ENCODE data around the gene SENP1. TPM values are rescaled to one million over a fixed set of nuclear protein-coding genes. Genes with fewer than 3 reads are reported as not detected.

Gene SENP1
- polyA plus RNA-seq, 1 donor from 2014 or later: 14.0 TPM

GRCh38 chr12:48023386-48023785 is 82.5 kb downstream of the SENP1 start:
- Histone ChIP-seq H3K36me3 (ENCODE audit: insufficient read depth, low read length) (no peaks in the 10 kb centered on the region), H2AFZ (ENCODE audit: low read depth, low read length) (no peak overlapping the region), H3K4me3 (ENCODE audit: low read length) (no peak overlapping the region), H3K4me2 (ENCODE audit: low read length) (no peak overlapping the region), H3K9ac (ENCODE audit: low read length) (no peak overlapping the region), H4K20me1 (ENCODE audit: insufficient read depth) (no peaks in the 10 kb centered on the region), H3F3A (ENCODE audit: insufficient read depth, low read length, poor library complexity, severe bottlenecking) (no peaks in the 10 kb centered on the region), H3K9me2 (ENCODE audit: insufficient read depth, low read length) (no peaks in the 10 kb centered on the region), H3K27me3 (ENCODE audit: insufficient read depth, low read depth, low read length) (no peaks in the 10 kb centered on the region), H3K79me2 (replicated peaks; ENCODE audit: insufficient read depth, low read length) (no peaks in the 10 kb centered on the region), H3K9me3 (ENCODE audit: low read length) (no peaks in the 10 kb centered on the region), H3K27ac (ENCODE audit: low read length) (no peak overlapping the region)
- TF ChIP-seq RAD21 (conservative IDR thresholded peaks at IDR 0.05) (no peak), EP300 (conservative IDR thresholded peaks at IDR 0.05; ENCODE audit: poor library complexity, severe bottlenecking) (no peak), POLR2AphosphoS5 (IDR thresholded peaks at IDR 0.05) (no peak), TAF1 (IDR thresholded peaks at IDR 0.05; ENCODE audit: low read depth) (no peak), MXI1 (conservative IDR thresholded peaks at IDR 0.05; ENCODE audit: poor library complexity, severe bottlenecking) (no peak), EZH2 (IDR thresholded peaks at IDR 0.05; ENCODE audit: borderline replicate concordance, insufficient read depth, low read length, poor library complexity, severe bottlenecking) (no peak), SMC3 (conservative IDR thresholded peaks at IDR 0.05; ENCODE audit: poor library complexity) (no peak)
- TF ChIP-seq, protein P1, sequence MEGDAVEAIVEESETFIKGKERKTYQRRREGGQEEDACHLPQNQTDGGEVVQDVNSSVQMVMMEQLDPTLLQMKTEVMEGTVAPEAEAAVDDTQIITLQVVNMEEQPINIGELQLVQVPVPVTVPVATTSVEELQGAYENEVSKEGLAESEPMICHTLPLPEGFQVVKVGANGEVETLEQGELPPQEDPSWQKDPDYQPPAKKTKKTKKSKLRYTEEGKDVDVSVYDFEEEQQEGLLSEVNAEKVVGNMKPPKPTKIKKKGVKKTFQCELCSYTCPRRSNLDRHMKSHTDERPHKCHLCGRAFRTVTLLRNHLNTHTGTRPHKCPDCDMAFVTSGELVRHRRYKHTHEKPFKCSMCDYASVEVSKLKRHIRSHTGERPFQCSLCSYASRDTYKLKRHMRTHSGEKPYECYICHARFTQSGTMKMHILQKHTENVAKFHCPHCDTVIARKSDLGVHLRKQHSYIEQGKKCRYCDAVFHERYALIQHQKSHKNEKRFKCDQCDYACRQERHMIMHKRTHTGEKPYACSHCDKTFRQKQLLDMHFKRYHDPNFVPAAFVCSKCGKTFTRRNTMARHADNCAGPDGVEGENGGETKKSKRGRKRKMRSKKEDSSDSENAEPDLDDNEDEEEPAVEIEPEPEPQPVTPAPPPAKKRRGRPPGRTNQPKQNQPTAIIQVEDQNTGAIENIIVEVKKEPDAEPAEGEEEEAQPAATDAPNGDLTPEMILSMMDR (IDR thresholded peaks at IDR 0.05; ENCODE audit: poor library complexity, severe bottlenecking): no peak
- TF ChIP-seq, protein P2, sequence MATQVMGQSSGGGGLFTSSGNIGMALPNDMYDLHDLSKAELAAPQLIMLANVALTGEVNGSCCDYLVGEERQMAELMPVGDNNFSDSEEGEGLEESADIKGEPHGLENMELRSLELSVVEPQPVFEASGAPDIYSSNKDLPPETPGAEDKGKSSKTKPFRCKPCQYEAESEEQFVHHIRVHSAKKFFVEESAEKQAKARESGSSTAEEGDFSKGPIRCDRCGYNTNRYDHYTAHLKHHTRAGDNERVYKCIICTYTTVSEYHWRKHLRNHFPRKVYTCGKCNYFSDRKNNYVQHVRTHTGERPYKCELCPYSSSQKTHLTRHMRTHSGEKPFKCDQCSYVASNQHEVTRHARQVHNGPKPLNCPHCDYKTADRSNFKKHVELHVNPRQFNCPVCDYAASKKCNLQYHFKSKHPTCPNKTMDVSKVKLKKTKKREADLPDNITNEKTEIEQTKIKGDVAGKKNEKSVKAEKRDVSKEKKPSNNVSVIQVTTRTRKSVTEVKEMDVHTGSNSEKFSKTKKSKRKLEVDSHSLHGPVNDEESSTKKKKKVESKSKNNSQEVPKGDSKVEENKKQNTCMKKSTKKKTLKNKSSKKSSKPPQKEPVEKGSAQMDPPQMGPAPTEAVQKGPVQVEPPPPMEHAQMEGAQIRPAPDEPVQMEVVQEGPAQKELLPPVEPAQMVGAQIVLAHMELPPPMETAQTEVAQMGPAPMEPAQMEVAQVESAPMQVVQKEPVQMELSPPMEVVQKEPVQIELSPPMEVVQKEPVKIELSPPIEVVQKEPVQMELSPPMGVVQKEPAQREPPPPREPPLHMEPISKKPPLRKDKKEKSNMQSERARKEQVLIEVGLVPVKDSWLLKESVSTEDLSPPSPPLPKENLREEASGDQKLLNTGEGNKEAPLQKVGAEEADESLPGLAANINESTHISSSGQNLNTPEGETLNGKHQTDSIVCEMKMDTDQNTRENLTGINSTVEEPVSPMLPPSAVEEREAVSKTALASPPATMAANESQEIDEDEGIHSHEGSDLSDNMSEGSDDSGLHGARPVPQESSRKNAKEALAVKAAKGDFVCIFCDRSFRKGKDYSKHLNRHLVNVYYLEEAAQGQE (IDR thresholded peaks at IDR 0.05; ENCODE audit: borderline replicate concordance): no peak

GRCh38 chr12:48022676-48023385 is 83.0 kb downstream of the SENP1 start:
- no peaks in the 10 kb centered on the region for H3K36me3 ChIP-seq (ENCODE audit: insufficient read depth, low read length)
- H3K79me2 ChIP-seq (replicated peaks; ENCODE audit: insufficient read depth, low read length): no peaks in the 10 kb centered on the region
- H3K4me2 ChIP-seq (ENCODE audit: low read length): no peak overlapping the region
- no peak overlapping the region for H3K27ac ChIP-seq (ENCODE audit: low read length)
- H3K9me2 ChIP-seq (ENCODE audit: insufficient read depth, low read length): no peaks in the 10 kb centered on the region
- no peak for TF ChIP-seq RAD21 (conservative IDR thresholded peaks at IDR 0.05)
- TF ChIP-seq, protein P2 (IDR thresholded peaks at IDR 0.05; ENCODE audit: borderline replicate concordance): no peak
- TF ChIP-seq, protein P1 (IDR thresholded peaks at IDR 0.05; ENCODE audit: poor library complexity, severe bottlenecking): no peak
- no peak for TF ChIP-seq MXI1 (conservative IDR thresholded peaks at IDR 0.05; ENCODE audit: poor library complexity, severe bottlenecking)
- TF ChIP-seq TAF1 (IDR thresholded peaks at IDR 0.05; ENCODE audit: low read depth): no peak
- TF ChIP-seq EP300 (conservative IDR thresholded peaks at IDR 0.05; ENCODE audit: poor library complexity, severe bottlenecking): no peak
- TF ChIP-seq POLR2AphosphoS5 (IDR thresholded peaks at IDR 0.05): no peak
- no peak for TF ChIP-seq EZH2 (IDR thresholded peaks at IDR 0.05; ENCODE audit: borderline replicate concordance, insufficient read depth, low read length, poor library complexity, severe bottlenecking)
- TF ChIP-seq SMC3 (conservative IDR thresholded peaks at IDR 0.05; ENCODE audit: poor library complexity): no peak
- H3K9me3 ChIP-seq (ENCODE audit: low read length): no peaks in the 10 kb centered on the region
- H4K20me1 ChIP-seq (ENCODE audit: insufficient read depth): no peaks in the 10 kb centered on the region
- no peak overlapping the region for H3K9ac ChIP-seq (ENCODE audit: low read length)
- H3K27me3 ChIP-seq (ENCODE audit: insufficient read depth, low read depth, low read length): no peaks in the 10 kb centered on the region
- no peak overlapping the region for H3K4me3 ChIP-seq (ENCODE audit: low read length)
- H3F3A ChIP-seq (ENCODE audit: insufficient read depth, low read length, poor library complexity, severe bottlenecking): no peaks in the 10 kb centered on the region
- no peak overlapping the region for H2AFZ ChIP-seq (ENCODE audit: low read depth, low read length)
